WTC11 (cell line): Measurements from ENCODE around the gene WDR72.

ENCODE experiments used
- CREM ChIP-seq: sonication (generic); formaldehyde crosslinking; IDR thresholded peaks from 2 replicates; pipeline ENCODE4 v1.8.1; 2022; ENCODE audit warnings: mild to moderate bottlenecking, missing genetic modification reagents, moderate library complexity
- ELF4 ChIP-seq: sonication (generic); formaldehyde crosslinking; IDR thresholded peaks from 2 replicates; pipeline ENCODE4 v1.8.1; 2022; ENCODE audit warnings: low read depth, mild to moderate bottlenecking, moderate library complexity, missing genetic modification reagents

DNA sequence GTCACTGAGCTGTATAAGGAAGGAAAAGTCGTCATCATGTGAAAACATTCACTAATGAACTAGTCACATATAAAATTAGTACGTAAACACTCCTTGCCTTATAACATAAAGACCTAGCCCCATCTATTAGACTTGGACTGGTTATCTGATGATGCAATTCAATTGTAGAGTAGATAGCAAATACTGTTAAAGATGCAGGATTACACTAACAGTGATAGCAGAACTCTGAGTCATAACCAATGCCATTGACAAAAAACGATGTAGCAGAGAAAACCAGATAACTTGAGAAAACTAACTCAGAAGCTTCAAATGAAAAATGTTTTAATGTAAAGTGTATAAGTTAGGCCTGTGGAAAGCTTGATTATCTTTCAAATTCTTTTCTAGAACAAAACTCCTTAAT is 132.2 kb downstream of the WDR72 start:
- no peak for TF ChIP-seq ELF4
- no peak for TF ChIP-seq CREM
